Stimulated activated CD4-positive, alpha-beta T cell treated with anti-CD3 and anti-CD28 coated beads, TNF-alpha, amount 100 ng/mL, for 24 hours (primary cell): ENCODE measurements around the gene RPRD1A.
"Not testable (repeated sequence)": the region's sequence is repeated elsewhere in the genome, so short reads cannot be mapped to it uniquely, and the experiment has no call there.

Experiments
- DNase-seq, 3 experiments: peaks; one replicate each; pipeline ENCODE4 v3.0.0-alpha.2; 2020; ENCODE audit warnings: low read depth in 3 of 3

RPRD1A gene, protein sequence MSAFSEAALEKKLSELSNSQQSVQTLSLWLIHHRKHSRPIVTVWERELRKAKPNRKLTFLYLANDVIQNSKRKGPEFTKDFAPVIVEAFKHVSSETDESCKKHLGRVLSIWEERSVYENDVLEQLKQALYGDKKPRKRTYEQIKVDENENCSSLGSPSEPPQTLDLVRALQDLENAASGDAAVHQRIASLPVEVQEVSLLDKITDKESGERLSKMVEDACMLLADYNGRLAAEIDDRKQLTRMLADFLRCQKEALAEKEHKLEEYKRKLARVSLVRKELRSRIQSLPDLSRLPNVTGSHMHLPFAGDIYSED

DNA sequence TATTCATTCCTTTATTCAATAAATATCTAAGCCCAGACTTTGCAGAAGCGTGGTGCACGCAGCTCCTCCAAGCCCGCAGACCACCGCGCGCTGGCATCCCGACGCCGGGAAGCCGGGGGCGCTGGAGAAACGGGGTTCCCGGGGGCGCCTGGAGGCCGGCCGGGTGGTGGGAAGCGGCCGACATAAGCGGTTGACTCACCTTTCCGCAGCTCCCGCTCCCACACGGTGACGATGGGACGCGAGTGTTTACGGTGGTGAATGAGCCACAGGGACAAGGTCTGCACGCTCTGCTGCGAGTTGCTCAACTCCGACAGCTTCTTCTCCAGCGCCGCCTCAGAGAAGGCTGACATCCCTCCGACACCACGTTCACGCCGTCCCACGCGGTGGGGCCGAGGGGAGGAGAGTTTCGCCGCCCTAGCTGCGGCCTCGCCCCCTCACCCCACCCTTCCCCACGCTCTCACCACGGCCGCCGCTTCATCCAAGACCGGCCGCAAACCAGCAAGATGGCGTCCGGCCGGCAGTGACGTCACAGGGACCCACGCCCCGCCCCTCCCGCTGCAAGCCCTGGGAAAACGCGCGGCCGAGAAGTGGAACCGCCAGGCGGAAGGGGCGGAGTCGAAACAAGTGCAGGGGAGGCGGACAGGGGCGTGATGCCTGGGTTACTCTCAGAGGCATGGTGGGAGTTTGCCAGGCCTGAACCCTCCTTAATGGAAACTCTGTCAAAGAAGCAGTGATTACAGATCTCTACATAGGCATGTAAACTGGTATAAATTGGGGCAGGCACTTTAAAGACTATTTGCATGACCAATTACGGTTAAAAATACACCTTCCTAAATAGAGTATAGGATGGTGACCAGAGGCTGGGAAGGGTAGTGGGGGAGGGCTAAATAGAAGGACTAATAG is at the start of gene RPRD1A:
Gene RPRD1A, minus strand, starts transcription at position 505 of the 903 bp plus-strand sequence. Its CDS starts 155 bp downstream, at position 350.
- DNase-seq: peak; percentile 96 to 97 (median 97)

DNA sequence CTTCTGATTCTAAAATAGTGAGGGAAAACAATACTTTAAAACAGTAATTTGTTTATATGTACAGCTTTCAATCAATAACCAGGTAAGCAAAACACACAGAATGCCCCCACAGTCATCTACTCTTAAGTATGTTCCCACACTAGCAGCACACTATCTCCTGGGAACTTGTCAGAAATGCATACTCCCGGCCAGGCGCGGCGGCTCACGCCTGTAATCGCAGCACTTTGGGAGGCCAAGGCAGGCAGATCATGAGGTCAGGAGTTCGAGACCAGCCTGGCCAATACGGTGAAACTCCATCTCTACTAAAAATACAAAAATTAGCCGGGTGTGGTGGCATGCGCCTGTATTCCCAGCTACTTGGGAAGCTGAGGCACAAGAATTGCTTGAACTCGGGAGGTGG is 49.4 kb upstream of the RPRD1A start:
- DNase-seq: not testable (repeated sequence)

- DNase-seq: no peak
Observed at GRCh38 chr18:36114738-36115137, 47.4 kb upstream of the RPRD1A start.

DNA sequence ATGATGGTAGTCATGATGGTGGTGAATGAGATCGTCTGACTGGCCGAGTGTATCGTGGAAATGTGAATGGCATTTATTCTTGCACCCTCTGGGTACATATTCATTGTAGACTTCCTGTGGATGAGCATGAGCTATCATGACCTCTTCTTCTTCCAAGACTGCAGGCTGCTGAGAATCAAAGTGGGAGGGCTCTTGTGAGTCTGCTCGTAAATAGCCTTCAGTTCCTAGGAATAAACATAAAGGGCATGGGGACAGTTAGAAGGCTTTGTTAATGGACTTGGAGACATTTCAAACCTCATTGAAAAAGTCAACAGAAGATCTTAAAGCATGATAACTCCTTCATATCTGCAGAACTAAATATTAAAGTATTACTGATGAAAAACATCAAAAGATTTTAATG is 46.9 kb upstream of the RPRD1A start:
- DNase-seq: no peak

GRCh38 chr18:36112302-36112701 is 44.9 kb upstream of the RPRD1A start:
- no peak for DNase-seq

- no peak for DNase-seq
Observed at GRCh38 chr18:36109737-36110136, 42.4 kb upstream of the RPRD1A start.

- DNase-seq: no peak
Observed at GRCh38 chr18:36108601-36109000, 41.2 kb upstream of the RPRD1A start.

GRCh38 chr18:36108196-36108595 is 40.8 kb upstream of the RPRD1A start:
- DNase-seq: no peak

GRCh38 chr18:36107477-36107876 is 40.1 kb upstream of the RPRD1A start:
- DNase-seq: no peak

- no peak for DNase-seq
Observed at GRCh38 chr18:36104749-36105148, 37.4 kb upstream of the RPRD1A start.

GRCh38 chr18:36101943-36102342 is 34.6 kb upstream of the RPRD1A start:
- DNase-seq: no peak

GRCh38 chr18:36099311-36099710 is 32.0 kb upstream of the RPRD1A start:
- DNase-seq: no peak

DNA sequence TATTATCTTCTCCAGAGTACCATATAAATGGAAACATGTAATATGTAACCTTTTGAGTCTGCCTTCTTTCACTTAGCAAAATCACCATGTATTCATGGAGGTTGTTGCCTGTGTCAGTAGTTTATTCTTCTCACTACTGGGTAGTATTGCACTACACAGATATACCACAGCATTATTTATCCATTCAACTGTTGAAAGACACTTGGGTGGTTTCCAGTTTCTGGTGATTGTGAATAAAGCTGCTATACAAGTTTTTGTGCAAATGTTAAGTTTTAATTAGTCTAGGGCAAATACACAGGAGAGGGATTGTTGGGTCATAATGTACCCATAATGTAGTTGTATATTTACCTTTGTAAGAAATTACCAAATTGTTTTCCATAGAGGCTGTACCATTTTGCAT is 29.6 kb upstream of the RPRD1A start:
- no peak for DNase-seq

DNA sequence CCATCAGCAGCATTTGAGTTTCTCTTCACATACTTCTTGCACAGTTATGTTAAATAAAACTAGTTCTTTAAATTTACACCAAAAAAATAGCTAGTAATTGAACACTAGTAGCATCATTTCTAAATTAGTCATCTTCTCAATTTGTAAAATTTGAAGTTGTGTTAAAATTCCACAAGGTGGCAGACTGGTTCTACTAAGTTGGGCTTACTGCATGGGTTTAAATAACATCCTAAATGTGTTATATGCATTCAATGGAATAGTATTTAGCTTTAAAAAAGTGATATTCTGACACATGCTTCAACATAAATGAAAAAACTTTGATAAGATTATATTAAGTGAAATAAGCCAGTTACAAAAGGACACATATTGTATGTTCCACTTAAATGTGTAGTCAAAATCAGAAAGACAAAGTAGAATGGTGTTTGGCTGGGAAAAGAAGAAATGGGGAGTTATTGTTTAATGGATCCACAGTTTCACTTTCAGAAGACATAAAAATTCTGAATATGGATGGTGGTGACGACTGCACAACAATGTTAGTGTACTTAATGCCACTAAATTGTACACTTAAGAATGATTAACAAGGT is 28.7 kb upstream of the RPRD1A start:
- no peak for DNase-seq

- no peak for DNase-seq
Observed at GRCh38 chr18:36094431-36094830, 27.1 kb upstream of the RPRD1A start.

DNA sequence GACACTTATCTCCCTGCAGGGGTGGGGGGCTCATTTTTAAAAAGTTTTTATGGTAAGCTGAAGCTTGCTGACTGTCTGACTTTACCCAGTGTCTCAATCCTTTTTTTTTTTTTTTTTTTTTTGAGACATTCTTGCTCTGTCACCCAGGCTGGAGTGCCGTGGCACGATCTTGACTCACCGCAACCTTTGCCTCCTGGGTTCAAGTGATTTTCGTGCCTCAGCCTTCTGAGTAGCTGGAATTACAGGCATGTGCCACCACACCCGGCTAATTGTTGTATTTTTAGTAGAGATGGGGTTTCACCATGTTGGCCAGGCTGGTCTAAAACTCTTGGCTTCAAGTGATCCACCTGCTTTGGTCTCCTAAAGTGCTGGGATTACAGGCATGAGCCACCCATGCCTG is 24.8 kb upstream of the RPRD1A start:
- DNase-seq: not testable (repeated sequence)

GRCh38 chr18:36089001-36089400 is 21.6 kb upstream of the RPRD1A start:
- no peak for DNase-seq

GRCh38 chr18:36088256-36088655 is 20.9 kb upstream of the RPRD1A start:
- DNase-seq: no peak

DNA sequence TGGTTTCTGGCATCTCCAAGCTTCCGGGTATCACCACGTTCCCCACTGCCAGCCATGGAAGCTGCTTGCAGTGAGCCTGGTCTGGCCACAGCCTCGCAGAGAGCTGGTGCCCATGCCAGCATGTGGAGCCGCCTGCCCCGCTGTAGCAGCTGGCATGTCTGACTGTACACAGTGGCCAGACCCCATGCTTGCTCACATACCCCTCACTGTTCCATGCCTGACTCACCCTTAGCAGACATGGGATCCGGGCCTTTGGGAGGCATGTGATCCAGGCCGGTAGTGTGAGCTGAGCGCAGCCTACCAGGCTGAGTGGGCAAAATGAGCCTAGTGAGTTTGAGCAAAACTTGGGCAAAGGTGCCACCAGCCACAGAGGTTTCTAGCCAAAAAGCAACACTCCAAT is 18.8 kb upstream of the RPRD1A start:
- no peak for DNase-seq

DNA sequence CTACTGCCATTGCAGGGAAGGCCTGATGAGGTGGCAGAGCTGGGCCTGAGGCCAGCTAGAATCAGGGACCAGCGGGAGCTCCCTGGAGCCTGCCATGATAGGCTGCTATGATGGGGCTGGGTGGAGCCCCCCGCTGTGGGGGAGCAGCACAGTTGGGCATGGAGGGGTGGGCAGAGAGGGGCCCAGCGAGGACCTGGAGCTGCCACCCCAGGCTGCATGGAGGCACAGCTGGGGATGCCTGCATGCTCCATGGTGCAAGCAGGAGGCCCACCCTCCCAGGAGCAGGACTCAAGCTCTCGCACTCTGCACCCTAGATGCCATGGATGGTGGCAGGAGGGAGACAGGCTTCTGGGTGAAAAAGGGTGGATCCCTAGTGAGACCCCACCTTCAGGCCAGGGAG is 17.8 kb upstream of the RPRD1A start:
- no peak for DNase-seq

GRCh38 chr18:36083729-36084128 is 16.4 kb upstream of the RPRD1A start:
- DNase-seq: no peak

DNA sequence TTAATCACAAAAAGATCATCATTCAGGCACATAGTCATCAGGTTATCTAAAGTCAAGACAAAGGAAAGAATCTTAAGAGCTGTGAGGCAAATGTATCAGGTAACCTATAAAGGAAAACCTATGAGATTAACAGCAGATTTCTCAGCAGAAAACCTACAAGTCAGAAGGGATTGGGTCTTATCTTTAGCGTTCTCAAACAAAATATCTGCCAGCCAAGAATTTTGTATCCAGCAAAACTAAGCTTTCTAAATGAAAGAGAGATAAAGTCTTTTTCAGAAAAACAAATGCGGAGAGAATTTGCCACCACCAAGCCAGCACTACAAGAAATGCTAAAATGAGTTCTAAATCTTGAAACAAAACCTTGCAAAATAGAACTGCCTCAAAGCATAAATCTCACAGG is 13.8 kb upstream of the RPRD1A start:
- DNase-seq: not testable (repeated sequence)
